Measurements from ENCODE around the gene C20orf141.
"Not testable (repeated sequence)": the region's sequence is repeated elsewhere in the genome, so short reads cannot be mapped to it uniquely, and the experiment has no call there.

GRCh38 chr20:2807929-2808328 is 6.9 kb upstream of the C20orf141 start:
- not testable (repeated sequence) for TF ChIP-seq CTCF, POLR2A (IDR thresholded peaks at IDR 0.05)
